Measurements from ENCODE around the gene ELMO1. TPM values are rescaled to one million over a fixed set of nuclear protein-coding genes. Genes with fewer than 3 reads are reported as not detected.

ELMO1 gene
- polyA plus RNA-seq, 1 experiment, result not detected

DNA sequence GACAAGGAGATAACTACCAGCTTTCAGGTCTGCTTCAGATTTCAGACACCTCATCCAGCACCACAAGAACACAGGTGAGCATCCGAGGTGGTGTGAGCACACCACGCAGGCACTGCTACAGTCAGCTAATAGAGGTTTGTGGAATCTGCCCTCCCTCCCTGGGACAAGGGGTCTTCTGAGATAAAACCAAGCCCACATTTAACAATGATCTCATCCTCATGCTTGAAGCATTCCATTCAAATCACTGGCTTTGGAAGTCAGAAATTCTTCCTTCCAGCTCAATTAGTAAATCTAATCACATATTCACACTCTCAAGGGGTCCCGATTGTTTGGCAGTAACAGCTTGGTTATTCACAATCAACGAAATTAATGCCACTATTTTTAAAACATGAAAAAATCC is 331.4 kb downstream of the ELMO1 start:
- no peaks in the 10 kb centered on the region for H3K27me3 ChIP-seq (ENCODE audit: control insufficient read depth, insufficient read depth, low read length)
- no peaks in the 10 kb centered on the region for H3K36me3 ChIP-seq (ENCODE audit: control insufficient read depth, insufficient read depth, low read length)
- ChIA-PET CTCF (interaction anchor here (0.6 kb wide), 1 partner anchor 242 kb away, joined by 3 read pairs; no protein-coding TSS in a partner anchor), POLR2A (no interaction called here)
- DNase-seq (ENCODE audit: low read depth), result no peak
- H3K4me3 ChIP-seq (ENCODE audit: low read depth, low read length), result no peak overlapping the region
- TF ChIP-seq, protein P1, sequence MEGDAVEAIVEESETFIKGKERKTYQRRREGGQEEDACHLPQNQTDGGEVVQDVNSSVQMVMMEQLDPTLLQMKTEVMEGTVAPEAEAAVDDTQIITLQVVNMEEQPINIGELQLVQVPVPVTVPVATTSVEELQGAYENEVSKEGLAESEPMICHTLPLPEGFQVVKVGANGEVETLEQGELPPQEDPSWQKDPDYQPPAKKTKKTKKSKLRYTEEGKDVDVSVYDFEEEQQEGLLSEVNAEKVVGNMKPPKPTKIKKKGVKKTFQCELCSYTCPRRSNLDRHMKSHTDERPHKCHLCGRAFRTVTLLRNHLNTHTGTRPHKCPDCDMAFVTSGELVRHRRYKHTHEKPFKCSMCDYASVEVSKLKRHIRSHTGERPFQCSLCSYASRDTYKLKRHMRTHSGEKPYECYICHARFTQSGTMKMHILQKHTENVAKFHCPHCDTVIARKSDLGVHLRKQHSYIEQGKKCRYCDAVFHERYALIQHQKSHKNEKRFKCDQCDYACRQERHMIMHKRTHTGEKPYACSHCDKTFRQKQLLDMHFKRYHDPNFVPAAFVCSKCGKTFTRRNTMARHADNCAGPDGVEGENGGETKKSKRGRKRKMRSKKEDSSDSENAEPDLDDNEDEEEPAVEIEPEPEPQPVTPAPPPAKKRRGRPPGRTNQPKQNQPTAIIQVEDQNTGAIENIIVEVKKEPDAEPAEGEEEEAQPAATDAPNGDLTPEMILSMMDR (IDR thresholded peaks at IDR 0.05; ENCODE audit: insufficient read depth, low read depth, low read length), result no peak

DNA sequence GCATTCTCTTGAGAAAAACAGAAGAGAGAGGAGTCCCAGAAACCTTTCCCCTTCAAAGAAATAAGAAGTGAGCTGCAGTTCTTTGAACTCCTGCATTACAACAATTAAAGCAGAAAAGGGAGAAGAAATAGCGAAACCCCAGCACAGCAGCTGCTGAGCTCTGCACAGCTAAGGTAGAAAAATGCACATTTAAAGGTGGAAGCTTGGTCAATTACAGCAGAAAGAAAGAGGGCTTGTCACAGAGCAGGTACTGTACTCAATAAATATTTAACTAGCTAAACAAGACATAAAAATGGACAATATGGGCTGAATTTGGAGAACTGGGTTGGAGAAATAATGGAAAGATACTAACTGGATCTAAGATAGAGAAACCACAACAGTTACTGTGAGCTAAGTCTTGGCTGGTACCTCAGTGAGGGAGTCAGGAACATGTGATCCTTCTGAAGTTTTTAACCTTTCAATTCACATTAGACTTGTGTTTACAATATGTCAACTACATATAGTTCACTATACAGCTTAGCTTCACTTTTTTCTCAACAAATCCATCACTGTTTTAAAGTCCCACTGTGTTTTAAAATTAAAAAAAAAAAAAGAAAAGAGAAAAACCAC is 332.5 kb downstream of the ELMO1 start:
- Histone ChIP-seq H3K36me3 (ENCODE audit: control insufficient read depth, insufficient read depth, low read length) (no peaks in the 10 kb centered on the region), H3K27me3 (ENCODE audit: control insufficient read depth, insufficient read depth, low read length) (no peaks in the 10 kb centered on the region), H3K4me3 (ENCODE audit: low read depth, low read length) (no peak overlapping the region)
- no peak for DNase-seq (ENCODE audit: low read depth)
- TF ChIP-seq, protein P1 (IDR thresholded peaks at IDR 0.05; ENCODE audit: insufficient read depth, low read depth, low read length), result no peak
- POLR2A ChIA-PET, result no interaction called here
- CTCF ChIA-PET, result no interaction called here

DNA sequence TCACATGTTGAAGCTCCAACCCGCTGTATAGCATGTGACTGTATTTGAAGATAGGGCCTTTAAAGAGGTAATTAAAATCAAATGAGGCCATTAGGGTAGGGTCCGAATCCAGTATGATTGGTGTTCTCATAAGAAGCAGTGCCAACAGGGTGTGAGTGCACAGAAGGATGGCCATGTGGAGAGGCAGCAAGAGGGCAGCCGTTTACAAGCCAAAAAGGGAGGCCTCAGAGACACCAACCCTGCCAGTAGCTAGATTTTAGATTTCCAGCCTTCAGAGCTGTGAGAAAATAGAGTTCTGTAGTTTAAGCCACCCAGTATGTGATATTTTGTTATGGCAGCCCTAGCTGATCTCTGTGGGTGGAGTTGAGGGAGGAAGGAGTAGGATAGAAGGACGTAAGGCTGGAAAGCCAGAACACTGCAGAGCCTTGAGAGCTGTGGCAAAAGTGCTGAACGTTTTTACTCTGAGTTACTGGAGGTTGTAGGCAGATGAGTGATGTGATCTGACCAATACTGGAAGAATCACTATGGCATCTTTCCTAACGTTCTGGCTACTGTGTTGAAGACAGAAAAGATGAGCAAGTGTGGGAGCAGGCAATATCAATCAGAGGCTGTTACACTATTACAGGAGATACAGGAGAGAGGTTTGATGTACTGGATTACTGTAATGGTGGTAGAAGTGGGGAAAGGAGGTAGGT is 334.9 kb downstream of the ELMO1 start:
- no peak for DNase-seq (ENCODE audit: low read depth)
- ChIA-PET CTCF (interaction anchor here (0.6 kb wide), 1 partner anchor 569 kb away, joined by 3 read pairs; no protein-coding TSS in a partner anchor), POLR2A (no interaction called here)
- Histone ChIP-seq H3K4me3 (ENCODE audit: low read depth, low read length) (no peak overlapping the region), H3K27me3 (ENCODE audit: control insufficient read depth, insufficient read depth, low read length) (no peaks in the 10 kb centered on the region), H3K36me3 (ENCODE audit: control insufficient read depth, insufficient read depth, low read length) (no peaks in the 10 kb centered on the region)
- TF ChIP-seq, protein P1 (IDR thresholded peaks at IDR 0.05; ENCODE audit: insufficient read depth, low read depth, low read length), result no peak

DNA sequence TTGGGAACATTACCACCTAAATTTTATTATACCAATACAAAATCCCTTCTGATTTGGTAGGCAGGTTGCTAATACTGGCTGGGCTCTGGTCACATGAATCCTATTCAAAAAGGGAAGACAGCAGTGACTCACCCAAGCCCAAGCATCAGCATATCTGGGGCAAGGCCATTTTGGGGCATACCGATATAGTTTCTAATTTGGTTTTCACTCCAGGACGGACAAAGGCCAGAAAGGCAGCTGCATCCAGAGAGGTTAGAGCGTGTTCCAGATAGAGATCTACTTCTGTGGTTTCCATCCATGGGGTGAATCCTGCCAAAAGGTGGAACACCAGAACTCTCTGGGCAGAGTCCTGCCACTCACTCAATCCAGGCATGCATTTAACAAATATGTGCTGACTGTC is 335.8 kb downstream of the ELMO1 start:
- CTCF ChIA-PET, result no interaction called here
- POLR2A ChIA-PET, result no interaction called here
- no peak overlapping the region for H3K4me3 ChIP-seq (ENCODE audit: low read depth, low read length)
- H3K27me3 ChIP-seq (ENCODE audit: control insufficient read depth, insufficient read depth, low read length), result no peaks in the 10 kb centered on the region
- DNase-seq (ENCODE audit: low read depth), result no peak
- TF ChIP-seq, protein P1 (IDR thresholded peaks at IDR 0.05; ENCODE audit: insufficient read depth, low read depth, low read length), result no peak
- H3K36me3 ChIP-seq (ENCODE audit: control insufficient read depth, insufficient read depth, low read length), result no peaks in the 10 kb centered on the region

DNA sequence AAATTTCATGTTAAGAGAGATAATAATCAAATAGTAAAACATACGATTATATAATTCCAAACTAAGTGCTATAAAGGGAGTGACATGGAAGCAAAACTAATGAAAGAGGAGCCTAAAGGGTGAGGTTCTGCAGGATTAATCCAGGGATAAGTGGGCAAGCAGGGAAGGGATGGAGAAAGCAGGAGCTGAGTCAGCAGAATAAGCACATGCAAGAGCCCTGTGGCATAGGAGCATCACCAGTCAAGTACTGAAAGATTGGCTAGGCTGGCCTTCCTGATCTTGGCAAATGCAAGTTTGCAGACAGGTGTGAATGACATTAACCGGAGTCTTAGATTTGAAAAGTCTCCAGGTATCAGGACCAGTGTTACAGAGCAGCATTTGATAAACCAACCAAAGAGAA is 336.4 kb downstream of the ELMO1 start:
- CTCF ChIA-PET, result no interaction called here
- POLR2A ChIA-PET, result no interaction called here
- TF ChIP-seq, protein P1 (IDR thresholded peaks at IDR 0.05; ENCODE audit: insufficient read depth, low read depth, low read length), result no peak
- no peak for DNase-seq (ENCODE audit: low read depth)
- no peaks in the 10 kb centered on the region for H3K36me3 ChIP-seq (ENCODE audit: control insufficient read depth, insufficient read depth, low read length)
- no peaks in the 10 kb centered on the region for H3K27me3 ChIP-seq (ENCODE audit: control insufficient read depth, insufficient read depth, low read length)
- H3K4me3 ChIP-seq (ENCODE audit: low read depth, low read length), result no peak overlapping the region

Measured in BJ (cell line).